HEK293 (cell line): ENCODE measurements around the gene CRACDL.

ENCODE experiments used
- CTCF ChIP-seq: fragments of 450-650 bp; formaldehyde crosslinking; IDR thresholded peaks from 2 replicates; pipeline ENCODE4 v1.5.1; 2016; ENCODE audit warnings: missing biosample characterization, missing genetic modification characterization
- ZNF140 ChIP-seq: fragments of 450-650 bp; formaldehyde crosslinking; IDR thresholded peaks from 2 replicates; pipeline ENCODE4 v1.5.1; 2016; ENCODE audit warnings: missing biosample characterization, missing genetic modification characterization
- ZNF18 ChIP-seq: fragments of 450-650 bp; formaldehyde crosslinking; IDR thresholded peaks from 2 replicates; pipeline ENCODE4 v1.5.1; 2016; ENCODE audit warnings: missing biosample characterization, missing genetic modification characterization
- ZNF610 ChIP-seq: fragments of 450-650 bp; formaldehyde crosslinking; IDR thresholded peaks from 2 replicates; pipeline ENCODE4 v1.5.1; 2016; ENCODE audit warnings: missing biosample characterization, missing genetic modification characterization, borderline replicate concordance
- TF ChIP-seq, protein P1 (sequence below): fragments of 450-650 bp; formaldehyde crosslinking; IDR thresholded peaks from 2 replicates; pipeline ENCODE4 v1.5.1; 2016; ENCODE audit warnings: missing biosample characterization, missing genetic modification characterization

GRCh38 chr2:98886066-98886554 is 49.9 kb downstream of the CRACDL start:
- TF ChIP-seq CTCF (tag by site-specific recombination), result no peak
- TF ChIP-seq ZNF140 (tag by site-specific recombination), result no peak
- no peak for TF ChIP-seq ZNF610 (tag by site-specific recombination)
- TF ChIP-seq ZNF18 (tag by site-specific recombination), result no peak
- TF ChIP-seq, protein P1, sequence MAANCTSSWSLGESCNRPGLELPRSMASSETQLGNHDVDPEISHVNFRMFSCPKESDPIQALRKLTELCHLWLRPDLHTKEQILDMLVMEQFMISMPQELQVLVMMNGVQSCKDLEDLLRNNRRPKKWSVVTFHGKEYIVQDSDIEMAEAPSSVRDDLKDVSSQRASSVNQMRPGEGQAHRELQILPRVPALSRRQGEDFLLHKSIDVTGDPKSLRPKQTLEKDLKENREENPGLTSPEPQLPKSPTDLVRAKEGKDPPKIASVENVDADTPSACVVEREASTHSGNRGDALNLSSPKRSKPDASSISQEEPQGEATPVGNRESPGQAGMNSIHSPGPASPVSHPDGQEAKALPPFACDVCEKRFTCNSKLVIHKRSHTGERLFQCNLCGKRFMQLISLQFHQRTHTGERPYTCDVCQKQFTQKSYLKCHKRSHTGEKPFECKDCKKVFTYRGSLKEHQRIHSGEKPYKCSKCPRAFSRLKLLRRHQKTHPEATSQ (tag by site-specific recombination), result no peak
